SIG-M5 (cell line): Measurements from ENCODE around the gene RPS6KC1.
"Not testable (repeated sequence)": the region's sequence is repeated elsewhere in the genome, so short reads cannot be mapped to it uniquely, and the experiment has no call there.

Source experiments
- DNase-seq: peaks from one replicate; lab custom pipeline; 2025; lab: John Stamatoyannopoulos, UW

The RPS6KC1 gene

DNA sequence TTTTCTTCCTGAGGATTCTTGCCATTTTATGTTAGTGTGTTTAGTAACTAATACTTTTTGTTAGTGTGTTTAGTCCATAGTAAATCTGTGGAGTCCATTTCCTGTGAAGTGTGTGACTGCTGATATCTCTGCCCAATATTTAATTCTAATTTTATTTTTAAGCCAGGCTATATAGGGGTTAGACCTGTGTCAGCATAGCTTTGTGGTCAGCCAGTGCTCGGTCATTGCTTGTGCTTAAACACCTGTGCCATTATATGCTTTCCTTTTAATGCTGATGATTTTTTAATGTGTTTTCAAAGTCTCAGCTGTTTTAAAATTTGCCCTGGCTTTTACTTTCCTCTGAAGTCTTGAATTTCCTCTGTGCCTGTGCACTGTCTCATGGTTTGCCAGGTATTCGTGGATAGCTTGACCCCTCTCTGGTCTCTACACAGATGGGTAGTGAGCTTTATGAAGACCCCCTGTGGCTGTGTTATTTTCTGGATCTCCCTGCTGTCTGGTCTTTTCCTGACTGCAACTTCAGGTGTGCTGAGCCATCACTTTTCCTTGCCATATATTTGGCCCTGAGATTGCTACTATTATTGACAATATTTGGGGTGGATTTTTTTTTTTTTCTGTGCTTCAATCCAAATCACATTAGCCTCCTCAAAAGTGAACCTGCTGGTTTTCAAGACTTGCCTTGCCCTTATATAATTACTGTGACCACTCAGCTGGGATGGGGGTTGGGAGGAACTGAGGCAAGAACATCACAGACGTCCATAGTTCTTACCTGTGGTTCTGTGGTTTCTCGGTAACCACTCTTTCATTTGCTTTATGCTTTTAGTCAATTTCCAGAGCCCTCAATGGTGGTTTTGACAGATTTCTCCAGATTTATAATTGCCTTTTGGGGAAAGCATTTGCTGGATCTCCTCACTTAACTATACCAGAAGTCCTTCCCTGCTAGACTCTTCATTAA is 59.6 kb downstream of the RPS6KC1 start:
- no peak for DNase-seq

DNA sequence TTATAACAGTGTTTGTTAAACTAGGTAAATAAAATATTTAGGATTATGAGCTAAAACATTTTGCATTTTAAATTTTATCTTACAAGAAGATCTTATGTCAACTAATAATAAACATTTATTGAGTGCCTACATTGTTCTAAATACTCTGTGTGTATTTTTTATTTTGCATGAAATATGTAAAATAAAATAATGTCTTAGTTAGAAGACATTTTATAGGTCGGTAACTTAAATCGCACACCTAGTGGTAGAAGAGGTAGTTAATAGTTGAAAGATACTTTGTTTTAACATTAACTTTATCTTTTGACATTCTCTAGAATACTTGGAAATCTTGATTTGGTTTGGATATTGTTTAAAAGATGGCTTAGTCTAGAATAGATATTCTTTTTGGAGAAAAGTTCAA is 60.5 kb downstream of the RPS6KC1 start:
- DNase-seq = no peak

DNA sequence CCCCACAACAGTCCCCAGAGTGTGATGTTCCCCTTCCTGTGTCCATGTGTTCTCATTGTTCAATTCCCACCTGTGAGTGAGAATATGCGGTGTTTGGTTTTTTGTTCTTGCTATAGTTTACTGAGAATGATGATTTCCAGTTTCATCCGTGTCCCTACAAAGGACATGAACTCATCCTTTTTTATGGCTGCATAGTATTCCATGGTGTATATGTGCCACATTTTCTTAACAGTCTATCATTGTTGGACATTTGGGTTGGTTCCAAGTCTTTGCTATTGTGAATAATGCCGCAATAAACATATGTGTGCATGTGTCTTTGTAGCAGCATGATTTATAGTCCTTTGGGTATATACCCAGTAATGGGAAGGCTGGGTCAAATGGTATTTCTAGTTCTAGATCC is 61.7 kb downstream of the RPS6KC1 start:
- not testable (repeated sequence) for DNase-seq

DNA sequence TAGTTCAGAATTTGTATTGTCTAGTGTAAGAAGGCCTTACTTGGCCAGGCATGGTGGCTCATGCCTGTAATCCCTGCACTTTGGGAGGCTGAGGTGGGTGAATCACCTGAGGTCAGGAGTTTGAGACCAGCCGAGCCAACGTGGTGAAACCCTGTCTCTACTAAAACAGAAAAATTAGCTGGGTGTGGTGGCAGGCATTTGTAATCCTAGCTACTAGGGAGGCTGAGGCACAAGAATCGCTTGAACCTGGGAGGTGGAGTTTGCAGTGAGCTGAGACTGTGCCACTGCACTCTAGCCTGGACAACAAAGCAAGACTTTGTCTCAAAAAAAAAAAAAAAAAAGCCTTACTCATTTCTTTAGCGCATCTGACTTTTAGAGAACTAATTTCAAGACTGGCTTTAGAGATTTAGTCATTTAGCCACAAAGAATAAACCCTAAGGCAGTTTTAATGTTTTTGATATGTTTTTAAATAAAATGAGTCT is 66.7 kb downstream of the RPS6KC1 start:
- DNase-seq = not testable (repeated sequence)

DNA sequence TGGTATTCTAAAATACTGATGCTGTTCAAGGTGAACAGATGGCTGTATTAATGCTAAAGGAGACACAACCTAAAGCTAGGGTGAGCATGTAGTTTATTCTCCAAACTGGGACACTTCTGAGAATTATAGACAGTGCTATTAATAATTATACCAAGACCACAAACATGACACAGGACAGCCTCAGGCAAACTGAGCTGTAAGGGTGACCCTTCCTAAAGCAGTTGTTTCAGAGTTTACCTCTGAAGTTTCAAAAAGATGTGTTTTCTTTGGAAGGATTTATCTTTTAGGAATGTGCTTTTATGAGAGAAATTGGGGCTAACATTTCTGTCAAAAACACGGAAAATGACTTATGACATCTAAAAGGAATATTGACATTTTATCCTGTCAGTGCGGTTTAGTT is 68.8 kb downstream of the RPS6KC1 start:
- no peak for DNase-seq

DNA sequence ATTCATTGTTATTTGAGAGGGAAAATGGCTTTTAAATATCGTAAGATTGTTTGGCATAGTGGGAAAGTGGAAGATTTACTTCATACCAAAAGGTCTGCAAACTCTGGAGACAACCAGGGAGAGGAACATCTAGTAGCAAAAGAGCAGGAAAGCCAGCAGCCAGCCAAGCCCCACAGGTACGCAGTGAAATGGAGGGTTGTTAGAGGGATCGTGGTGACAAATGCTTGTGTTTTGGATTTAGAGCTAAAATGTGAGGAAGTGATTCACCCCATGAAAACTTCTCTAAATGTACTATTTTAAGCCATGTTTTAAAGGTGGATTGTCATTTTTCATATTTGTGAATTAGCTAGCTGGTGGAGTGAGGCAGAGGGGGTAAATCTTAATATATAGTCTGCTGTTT is 69.3 kb downstream of the RPS6KC1 start:
- no peak for DNase-seq

DNA sequence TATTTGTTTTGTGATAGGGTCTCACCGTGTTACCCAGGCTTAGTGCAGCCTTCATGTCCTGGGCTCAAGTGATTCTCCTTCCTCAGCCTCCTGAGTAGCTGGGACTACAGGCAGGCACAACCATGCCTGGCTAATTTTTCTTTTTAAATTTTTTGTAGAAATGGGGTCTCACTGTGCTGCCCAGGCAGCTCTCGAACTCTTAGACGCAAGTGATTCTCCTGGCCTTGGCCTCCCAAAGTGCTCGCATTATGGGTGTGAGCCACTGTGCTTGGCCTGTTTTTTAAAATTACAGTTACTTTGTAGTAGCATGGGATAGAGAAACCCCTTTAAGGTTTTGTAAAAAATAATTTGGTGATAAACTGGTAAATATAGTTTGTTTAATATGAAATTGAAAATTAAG is 69.9 kb downstream of the RPS6KC1 start:
- no peak for DNase-seq

DNA sequence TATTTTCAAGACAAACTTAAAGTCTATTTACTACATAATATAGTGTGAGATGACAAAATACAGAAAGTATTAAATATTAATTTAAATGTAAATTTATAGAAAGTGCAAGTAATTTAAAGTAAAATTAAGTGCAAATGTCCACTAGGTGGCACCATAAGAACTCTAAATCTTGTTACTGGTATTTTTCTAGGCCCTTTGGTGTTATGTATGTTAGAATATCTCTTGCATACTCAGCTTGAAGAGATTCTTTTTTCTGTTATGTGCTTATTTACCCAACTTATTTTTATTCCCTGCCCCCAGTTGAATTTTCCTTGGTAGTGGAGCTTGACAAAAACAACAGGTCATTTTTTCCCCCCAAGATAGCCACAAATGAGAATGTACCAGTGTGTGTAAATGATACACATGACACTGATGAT is 71.5 kb downstream of the RPS6KC1 start:
- DNase-seq = no peak

DNA sequence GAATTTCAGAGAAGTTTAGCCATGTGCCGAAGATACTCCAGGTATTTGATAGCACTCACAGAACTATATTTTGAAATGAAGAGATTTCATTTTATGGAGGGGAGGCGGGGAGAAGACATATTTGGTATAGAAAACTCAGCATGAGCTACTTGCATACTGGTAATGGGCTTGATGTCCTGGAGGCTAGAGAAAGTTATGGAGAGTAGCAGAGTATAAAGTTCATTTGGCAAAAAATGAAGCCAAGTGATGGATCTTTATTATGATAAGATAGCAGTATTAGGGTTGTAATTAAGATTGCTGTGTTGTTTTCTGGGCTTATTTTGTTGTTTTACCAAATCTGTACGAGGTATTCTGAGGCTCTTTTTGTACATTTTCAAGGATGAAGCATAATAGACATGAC is 72.0 kb downstream of the RPS6KC1 start:
- DNase-seq = no peak

DNA sequence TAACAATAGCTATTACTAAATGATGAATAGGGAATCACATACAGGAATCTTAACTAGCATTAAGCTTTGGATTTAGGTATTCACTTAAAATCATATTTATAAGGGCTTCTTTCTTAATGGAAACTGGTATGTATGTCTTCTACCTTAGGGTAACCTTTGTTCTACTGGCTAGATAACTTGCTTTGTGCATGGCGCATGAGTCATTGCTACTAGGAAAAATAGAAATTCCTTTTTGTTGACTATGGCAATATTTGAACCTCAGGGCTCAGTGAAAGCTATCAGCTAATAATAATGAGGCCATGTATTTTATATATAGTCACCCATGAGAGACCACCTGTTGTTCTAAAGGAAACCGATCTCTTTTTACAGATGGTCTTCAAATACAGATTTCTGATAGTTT is 72.5 kb downstream of the RPS6KC1 start:
- DNase-seq = no peak

DNA sequence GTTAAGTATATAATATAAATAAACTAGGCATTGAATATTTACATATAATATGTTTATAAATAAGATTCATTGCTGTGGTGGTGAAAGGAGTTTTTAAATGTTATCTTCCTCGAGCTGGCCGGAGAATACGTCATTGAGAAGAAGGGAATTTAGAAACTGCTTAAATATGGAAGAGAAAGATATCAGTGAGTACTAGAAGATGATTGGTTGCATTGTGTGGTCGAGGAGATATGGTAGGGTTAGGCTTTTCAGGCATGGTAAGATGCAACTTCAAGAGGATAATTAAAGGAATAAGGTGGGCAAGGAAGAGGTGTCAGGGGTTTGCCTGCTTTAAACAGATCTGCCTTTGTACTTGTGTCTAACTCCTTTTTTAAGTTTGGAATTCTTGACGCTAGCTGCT is 73.5 kb downstream of the RPS6KC1 start:
- no peak for DNase-seq

DNA sequence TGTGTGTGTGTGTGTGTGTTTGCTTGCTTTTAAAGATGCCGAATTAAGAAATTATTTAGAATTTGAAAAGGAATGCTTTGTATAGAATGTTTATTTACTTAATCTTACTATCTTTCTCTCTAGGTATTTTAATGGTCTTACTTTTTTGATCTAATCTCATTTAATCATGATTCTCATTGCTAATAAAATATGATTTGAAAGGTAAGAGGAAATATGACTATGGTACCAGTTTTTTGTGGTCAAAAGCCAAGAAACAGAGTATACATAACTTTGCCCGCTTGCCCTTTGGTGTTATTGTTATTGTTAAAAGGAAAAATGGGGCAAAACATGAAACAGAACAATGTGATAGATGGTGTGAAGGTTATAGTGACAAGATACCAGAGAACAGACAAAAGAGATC is 74.6 kb downstream of the RPS6KC1 start:
- DNase-seq = no peak

DNA sequence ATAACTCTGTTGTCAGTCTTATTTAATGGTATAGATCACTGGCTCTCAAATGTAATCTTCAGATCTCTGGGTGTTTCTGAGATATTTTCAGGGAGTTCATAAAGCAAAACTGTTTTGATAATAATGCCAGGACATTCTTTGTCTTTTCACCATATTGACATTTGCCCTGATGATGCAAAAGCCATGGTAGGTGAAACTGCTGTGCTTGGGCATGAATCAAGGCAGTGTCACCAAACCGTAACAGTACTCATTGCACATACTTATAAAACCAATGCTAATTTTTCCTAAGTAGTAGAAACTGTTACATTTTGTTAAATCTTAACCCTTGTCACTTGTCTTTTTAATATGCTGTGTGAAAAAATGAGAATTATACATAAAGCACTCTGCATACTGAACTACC is 76.0 kb downstream of the RPS6KC1 start:
- no peak for DNase-seq

DNA sequence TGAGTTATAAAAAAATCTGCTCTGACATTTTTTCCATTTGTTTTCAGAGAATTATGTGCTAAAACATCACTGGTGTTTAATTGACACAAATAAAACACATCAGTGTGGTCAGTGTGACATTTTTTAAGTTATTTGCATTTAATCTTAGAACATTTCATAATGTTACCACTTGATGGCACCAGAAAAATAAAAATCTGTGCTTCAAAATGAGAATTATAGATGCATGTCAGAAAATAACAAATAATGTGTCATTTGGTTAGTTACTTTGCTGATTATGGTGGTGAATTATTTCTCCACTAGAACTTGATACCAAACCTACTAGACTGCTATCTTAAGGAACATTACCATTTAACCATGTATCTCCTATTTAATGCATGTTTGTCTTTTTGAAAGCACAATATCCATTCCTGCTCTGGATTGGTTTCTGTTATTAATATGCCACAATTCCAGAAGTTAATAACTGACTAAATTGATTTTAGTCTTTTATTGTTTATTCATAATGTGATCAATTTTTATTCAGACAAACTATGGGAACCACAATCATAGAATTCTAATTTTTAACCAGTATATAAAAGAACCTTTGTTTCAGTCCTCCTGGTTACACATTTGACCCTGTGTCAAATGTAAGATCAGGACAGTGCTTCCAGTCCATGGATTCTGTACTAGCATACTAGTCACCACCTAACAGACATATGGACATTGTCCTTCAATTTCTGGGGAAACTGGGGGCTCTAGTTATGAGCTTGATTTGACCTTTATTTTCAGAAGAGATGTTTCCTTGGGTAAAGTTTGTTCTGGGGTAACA is 81.0 kb downstream of the RPS6KC1 start:
- no peak for DNase-seq

DNA sequence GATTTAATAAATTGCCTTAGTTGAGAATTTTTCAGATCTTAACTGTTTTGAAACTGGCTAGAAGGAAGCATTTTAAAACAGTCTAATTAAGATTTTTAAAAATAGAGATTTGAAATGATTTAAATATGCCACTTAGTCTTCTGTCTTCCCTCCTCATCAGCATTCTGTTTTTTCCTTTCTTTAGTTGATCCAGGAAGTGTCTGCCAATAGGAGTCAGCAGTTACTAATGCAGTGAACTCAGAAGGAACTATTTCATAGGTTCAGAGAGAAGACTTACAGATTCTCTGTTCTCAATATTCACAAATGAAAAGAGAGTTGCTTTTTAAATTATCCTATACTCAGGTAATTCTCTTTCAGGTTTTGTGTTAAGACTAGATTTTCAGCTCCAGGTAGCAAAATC is 84.5 kb downstream of the RPS6KC1 start:
- no peak for DNase-seq

DNA sequence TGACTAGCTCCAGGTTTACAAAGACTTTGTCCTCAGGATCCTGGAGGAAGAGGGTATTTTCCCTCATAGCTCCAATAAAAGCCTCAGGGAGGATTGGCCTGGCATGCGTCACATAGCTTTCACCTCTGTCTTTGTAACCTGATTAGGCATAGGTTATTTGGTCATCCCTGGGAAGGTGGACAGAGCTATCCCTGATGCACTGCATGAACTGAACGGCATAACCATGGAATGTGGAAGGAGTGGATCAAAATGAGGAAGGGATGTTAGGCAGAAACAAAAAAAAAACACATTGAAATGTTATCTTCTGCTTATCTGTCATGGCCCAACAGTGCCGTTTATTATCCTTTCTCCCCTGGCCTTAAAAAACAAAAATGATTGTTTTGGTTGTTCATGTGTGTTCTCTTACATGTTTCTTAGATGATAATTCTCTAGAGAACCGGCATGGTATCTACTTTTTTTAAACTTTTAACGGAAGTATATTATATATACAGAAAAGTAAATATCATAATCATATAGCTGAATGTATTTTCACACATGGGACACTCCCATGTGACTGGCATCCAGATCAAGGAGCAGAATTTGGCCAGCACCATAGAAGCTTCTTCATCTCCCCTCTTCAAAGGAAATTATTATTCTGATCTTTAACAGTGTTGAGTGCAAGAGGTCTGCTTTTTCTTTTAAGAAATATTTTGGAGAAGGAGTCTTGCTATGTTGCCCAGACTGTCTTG is 85.3 kb downstream of the RPS6KC1 start:
- DNase-seq = no peak

DNA sequence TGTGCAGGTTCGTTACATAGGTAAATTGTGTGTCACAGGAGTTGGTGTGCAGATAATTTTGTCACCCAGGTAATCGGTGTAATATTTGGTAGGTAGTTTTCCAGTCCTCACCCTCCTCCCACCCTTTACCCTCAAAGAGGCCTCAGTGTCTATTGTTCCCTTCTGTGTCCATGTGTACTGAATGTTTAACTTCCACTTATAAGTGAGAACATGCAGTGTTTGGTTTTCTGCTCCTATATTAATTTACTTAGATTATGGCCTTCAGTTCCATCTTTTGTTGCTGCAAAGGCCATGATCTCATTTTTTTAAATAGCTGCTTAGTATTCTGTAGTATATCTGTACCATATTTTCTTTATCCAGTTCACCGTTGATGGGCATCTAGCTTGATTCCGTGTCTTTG is 87.3 kb downstream of the RPS6KC1 start:
- DNase-seq = no peak

DNA sequence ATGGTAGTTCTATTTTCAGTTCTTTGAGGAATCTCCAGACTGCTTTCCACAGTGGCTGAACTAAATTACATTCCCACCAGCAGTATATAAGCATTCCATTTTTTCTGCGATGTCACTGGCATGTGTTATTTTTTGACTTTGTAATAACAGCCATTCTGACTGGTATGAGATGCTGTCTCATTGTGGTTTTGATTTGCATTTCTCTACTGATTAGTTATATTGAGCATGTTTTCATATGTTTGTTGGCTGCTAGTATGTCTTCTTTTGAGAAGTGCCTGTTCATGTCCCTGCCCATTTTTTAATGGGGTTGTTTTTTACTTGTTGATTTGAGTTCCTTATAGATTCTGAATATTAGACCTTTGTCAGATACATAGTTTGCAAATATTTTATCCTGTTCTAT is 87.9 kb downstream of the RPS6KC1 start:
- DNase-seq = no peak

DNA sequence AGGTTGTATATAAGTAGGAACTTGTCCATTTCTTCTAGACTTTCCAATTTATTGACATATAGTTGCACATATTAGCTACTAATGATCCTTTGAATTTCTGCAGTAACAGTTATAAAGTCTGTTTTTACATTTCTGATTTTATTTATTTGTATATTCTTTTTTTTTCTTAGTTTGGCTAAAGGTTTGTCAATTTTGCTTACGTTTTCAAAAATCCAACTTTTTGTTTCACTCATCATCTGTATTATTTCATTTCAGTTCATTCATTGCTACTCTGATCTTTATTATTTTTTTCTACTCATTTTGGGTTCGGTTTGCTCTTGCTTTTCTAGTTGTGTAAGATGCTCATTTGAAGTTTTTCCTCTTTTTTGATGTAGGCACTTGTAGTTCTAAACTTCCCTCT is 97.9 kb downstream of the RPS6KC1 start:
- no peak for DNase-seq

DNA sequence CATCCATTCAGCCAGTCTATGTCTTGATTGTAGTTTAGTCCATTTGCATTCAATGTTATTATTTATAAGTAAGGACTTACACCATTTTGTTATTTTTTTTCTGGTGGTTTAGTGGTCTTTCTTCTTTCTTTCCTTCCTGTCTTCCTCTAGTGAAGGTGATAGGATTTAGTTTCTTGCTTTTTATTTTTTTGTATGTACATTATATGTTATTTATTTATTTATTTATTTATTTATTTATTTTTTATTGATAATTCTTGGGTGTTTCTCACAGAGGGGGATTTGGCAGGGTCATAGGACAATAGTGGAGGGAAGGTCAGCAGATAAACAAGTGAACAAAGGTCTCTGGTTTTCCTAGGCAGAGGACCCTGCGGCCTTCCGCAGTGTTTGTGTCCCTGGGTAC is 99.0 kb downstream of the RPS6KC1 start:
- not testable (repeated sequence) for DNase-seq

DNA sequence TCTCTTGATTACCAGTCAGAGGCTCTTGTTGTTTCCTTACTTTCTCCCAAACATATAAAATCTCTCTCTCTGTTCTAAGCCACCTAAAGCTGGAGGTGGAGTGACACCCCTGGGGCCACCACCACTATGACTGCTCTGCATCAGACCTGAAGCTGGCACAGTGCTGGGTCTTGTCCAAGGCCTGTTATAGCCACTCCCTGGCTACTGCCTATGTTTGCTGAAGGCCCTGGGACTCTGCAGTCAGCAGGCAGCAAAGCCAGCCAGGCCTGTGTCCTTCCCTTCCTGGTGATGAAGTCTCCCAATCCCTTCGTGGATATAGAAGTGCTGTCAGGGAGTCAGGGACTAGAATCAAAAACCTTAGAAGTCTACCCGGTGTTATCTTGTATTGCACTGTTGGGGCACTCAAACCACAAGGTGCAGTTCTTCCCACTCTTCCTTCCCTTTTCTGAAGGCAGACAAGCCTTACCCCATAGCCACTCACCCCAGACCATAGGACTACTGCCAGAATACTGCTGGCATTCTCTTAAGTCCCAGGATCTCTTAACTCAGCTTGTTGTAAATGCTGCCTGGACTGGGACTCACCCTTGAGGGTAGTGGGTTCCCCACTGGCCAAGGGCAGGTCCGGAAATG is 103.1 kb downstream of the RPS6KC1 start:
- DNase-seq = no peak

DNA sequence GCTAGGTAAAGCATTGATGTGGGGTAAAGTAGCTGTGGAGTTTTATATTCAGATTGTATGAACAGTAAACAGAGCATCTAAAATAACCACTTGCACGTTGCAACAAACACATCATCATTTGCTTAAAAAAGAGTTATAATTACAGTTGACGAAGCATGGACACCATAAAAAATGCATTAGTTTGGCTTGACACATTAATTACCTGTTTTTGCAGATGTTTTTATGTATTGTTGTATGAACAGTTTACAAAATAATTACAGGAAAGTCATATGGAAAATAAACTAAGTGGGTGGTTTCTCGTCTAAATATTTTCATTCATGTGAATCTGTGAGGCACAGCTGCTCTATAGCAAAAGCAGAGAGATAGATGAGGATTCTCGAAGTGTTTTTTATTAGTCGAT is 108.3 kb downstream of the RPS6KC1 start:
- no peak for DNase-seq
